Prostate gland (tissue), 2 donors: ENCODE measurements around the gene ADRM1.

Experiments
- CTCF ChIP-seq, 4 experiments: fragments of 200-600 bp in 2 of 4; fragments of 450-650 bp in 2 of 4; sonication (generic) in 2 of 4; IDR thresholded peaks; 1 replicate in 3 of 4; 2 replicates in 1 of 4; pipeline ENCODE4 v1.5.1; 2016 to 2019; ENCODE audit warnings: antibody characterized with exemption in 4 of 4, mild to moderate bottlenecking in 2 of 4, moderate library complexity in 2 of 4
- POLR2A ChIP-seq: fragments of 450-650 bp; IDR thresholded peaks from one replicate; pipeline ENCODE4 v1.6.1; 2016; ENCODE audit warnings: antibody characterized with exemption, mild to moderate bottlenecking
- POLR2AphosphoS5 ChIP-seq: sonication (generic); formaldehyde crosslinking; IDR thresholded peaks from one replicate; pipeline ENCODE4 v1.6.1; 2017; ENCODE audit warnings: antibody characterized with exemption

GRCh38 chr20:62269871-62270270, 32.9 kb upstream of the ADRM1 start:
- no peak for TF ChIP-seq CTCF (IDR thresholded peaks at IDR 0.05)
- no peak for TF ChIP-seq POLR2A
- no peak for TF ChIP-seq POLR2AphosphoS5
